Sigmoid colon (tissue), 7 donors: Measurements from ENCODE around the gene PARP11. TPM values are rescaled to one million over a fixed set of nuclear protein-coding genes. Genes with fewer than 3 reads are reported as not detected.

Source experiments
- DNase-seq: peaks from one replicate; pipeline ENCODE4 v3.0.0-alpha.2; 2019
- H3K27ac ChIP-seq, 4 donors: fragments of 200-600 bp; sonication (generic); one replicate each; pipeline ENCODE4 v1.5.1; 2016 to 2019; ENCODE audit warnings: mild to moderate bottlenecking in 1 of 4
- H3K27me3 ChIP-seq, 3 donors: fragments of 200-600 bp; sonication (generic); one replicate each; pipeline ENCODE4 v1.5.1; 2019; ENCODE audit warnings: mild to moderate bottlenecking in 1 of 3
- H3K36me3 ChIP-seq, 4 donors: fragments of 200-600 bp; sonication (generic); one replicate each; pipeline ENCODE4 v1.5.1; 2016 to 2019
- H3K4me1 ChIP-seq, 4 donors: fragments of 200-600 bp; sonication (generic); one replicate each; pipeline ENCODE4 v1.5.1; 2017 to 2019
- H3K4me3 ChIP-seq, 4 donors: fragments of 200-600 bp; sonication (generic); one replicate each; pipeline ENCODE4 v1.5.1; 2017 to 2019; ENCODE audit warnings: mild to moderate bottlenecking in 2 of 4, moderate library complexity in 1 of 4
- H3K9me3 ChIP-seq, 4 donors: fragments of 200-600 bp in 3 of 4; sonication (generic) in 3 of 4; one replicate each; pipeline versions ENCODE4 v1.5.1 to v1.6.1; 2013 to 2019
- EP300 ChIP-seq, 4 donors: sonication (generic); formaldehyde crosslinking; IDR thresholded peaks; one replicate each; pipeline ENCODE4 v1.6.1; 2017; ENCODE audit warnings: antibody characterized with exemption in 4 of 4
- POLR2A ChIP-seq, 2 donors: fragments of 450-650 bp; IDR thresholded peaks; one replicate each; pipeline ENCODE4 v1.6.1; 2016; ENCODE audit warnings: antibody characterized with exemption in 2 of 2, mild to moderate bottlenecking in 2 of 2, moderate library complexity in 2 of 2
- POLR2AphosphoS5 ChIP-seq, 4 donors: sonication (generic); formaldehyde crosslinking; IDR thresholded peaks; one replicate each; pipeline ENCODE4 v1.6.1; 2017; ENCODE audit warnings: antibody characterized with exemption in 4 of 4
- WGBS, 2 donors: extraction: QIAGEN DNeasy Blood & Tissue Kit; methylation state at CpG; one replicate each; pipeline ENCODE4 v1.1.7; 2013; 5-methylcytosine and 5-hydroxymethylcytosine counted together
- intact Hi-C: fragments of 100-400 bp; cut with DNase I; formaldehyde crosslinking; loops from one replicate; pipeline ENCODE4 v1.15.1; 2023
- polyA plus RNA-seq, 3 donors: library from polyadenylated mRNA; stranded (reverse); fragments of 200-250 nt; gene quantifications; one replicate each; pipeline ENCODE4 v1.2.3, GENCODE V29; 2013
- total RNA-seq, 4 donors: library from RNA; depleted of rRNA; stranded (reverse); fragments of >200 nt; gene quantifications; one replicate each; pipeline ENCODE4 v1.1.0, GENCODE V29; 2016
- TF ChIP-seq, protein P1 (sequence below), 4 experiments: fragments of 450-650 bp in 3 of 4; fragments of 200-600 bp in 1 of 4; IDR thresholded peaks; one replicate each; pipeline ENCODE4 v1.5.1; 2016 to 2019; ENCODE audit warnings: antibody characterized with exemption in 4 of 4, mild to moderate bottlenecking in 3 of 4, moderate library complexity in 2 of 4
- donor health status: healthy with polysubstance abuse.
- donor health status: Bipolar disorder and iron deficiency.
- donor health status: healthy.

The PARP11 gene
- total and polyA plus RNA-seq, 7 donors = 2.4 to 12.1 (median 6.0) TPM

DNA sequence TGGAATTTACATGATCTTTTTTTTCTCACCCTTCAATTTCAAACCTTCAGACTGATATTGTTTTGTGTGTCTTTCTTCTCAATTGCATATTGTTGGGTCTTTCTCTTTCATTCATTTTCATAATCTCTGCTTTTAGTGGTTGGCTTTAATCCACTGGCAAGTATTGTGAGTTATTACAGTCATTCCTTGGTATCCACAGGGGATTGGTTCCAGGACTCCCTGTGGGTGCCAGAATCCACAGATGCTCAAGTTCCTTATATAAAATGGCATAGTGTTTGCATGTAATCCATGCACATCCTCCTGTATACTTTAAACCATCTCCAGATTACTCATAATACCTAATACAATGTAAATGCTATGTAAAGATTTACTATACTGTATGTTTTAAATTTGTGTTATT, 29.7 kb upstream of the PARP11 start:
- H3K27me3 ChIP-seq = no peaks in the 10 kb centered on the region
- H3K4me1 ChIP-seq = no peaks in the 10 kb centered on the region
- TF ChIP-seq, protein P1, sequence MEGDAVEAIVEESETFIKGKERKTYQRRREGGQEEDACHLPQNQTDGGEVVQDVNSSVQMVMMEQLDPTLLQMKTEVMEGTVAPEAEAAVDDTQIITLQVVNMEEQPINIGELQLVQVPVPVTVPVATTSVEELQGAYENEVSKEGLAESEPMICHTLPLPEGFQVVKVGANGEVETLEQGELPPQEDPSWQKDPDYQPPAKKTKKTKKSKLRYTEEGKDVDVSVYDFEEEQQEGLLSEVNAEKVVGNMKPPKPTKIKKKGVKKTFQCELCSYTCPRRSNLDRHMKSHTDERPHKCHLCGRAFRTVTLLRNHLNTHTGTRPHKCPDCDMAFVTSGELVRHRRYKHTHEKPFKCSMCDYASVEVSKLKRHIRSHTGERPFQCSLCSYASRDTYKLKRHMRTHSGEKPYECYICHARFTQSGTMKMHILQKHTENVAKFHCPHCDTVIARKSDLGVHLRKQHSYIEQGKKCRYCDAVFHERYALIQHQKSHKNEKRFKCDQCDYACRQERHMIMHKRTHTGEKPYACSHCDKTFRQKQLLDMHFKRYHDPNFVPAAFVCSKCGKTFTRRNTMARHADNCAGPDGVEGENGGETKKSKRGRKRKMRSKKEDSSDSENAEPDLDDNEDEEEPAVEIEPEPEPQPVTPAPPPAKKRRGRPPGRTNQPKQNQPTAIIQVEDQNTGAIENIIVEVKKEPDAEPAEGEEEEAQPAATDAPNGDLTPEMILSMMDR (IDR thresholded peaks at IDR 0.05) = no peak
- TF ChIP-seq POLR2AphosphoS5 (IDR thresholded peaks at IDR 0.05) (no peak), POLR2A (IDR thresholded peaks at IDR 0.05) (no peak), EP300 (IDR thresholded peaks at IDR 0.05) (no peak)
- intact Hi-C loops = no loop called here
- no peaks in the 10 kb centered on the region for H3K9me3 ChIP-seq
- no peak overlapping the region for H3K27ac ChIP-seq
- H3K36me3 ChIP-seq = no peaks in the 10 kb centered on the region
- no peak for DNase-seq
- no peak overlapping the region for H3K4me3 ChIP-seq

DNA sequence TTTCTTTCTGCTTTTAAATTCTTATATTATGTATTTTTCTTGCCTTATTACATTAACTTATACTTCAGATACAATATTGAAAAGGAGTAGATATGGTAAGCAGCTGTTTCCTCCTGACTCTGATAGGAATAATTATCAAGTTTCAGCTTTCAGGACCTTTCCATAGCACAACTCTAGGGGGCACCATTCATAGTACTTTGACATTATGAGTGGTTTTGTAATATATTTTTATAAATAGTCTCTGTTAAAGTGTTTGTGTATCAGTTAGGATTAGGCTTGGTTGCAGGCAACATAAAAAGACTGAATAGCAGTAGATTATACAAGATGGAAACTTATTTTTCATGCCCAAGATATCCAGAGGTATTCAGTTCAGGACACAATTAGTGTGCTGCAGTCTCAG, 27.9 kb upstream of the PARP11 start:
- Histone ChIP-seq H3K9me3 (no peaks in the 10 kb centered on the region), H3K4me1 (no peaks in the 10 kb centered on the region), H3K4me3 (no peak overlapping the region), H3K27me3 (no peaks in the 10 kb centered on the region), H3K36me3 (no peaks in the 10 kb centered on the region), H3K27ac (no peak overlapping the region)
- intact Hi-C loops = no loop called here
- no peak for DNase-seq
- TF ChIP-seq EP300 (IDR thresholded peaks at IDR 0.05) (no peak), POLR2A (IDR thresholded peaks at IDR 0.05) (no peak), POLR2AphosphoS5 (IDR thresholded peaks at IDR 0.05) (no peak)
- TF ChIP-seq, protein P1 (IDR thresholded peaks at IDR 0.05) = no peak

DNA sequence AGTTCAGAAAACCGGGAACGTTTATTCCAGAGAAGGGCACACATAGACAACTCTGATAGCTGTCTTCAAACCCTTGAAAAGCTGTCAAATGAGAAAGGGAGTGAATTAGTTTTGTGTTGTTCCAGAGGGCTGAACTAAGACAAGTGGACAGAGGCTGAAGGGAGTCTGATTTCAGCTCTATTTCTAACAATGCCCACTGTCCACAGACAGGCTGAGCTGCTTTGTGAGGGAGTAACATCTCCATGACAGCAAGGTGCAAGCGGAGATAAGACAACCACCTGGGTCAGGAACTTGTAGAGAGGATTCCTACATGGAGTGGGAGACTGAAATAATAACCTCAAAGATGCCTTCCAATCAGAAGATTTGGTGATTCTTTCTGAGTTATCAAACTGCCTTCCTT, 25.6 kb upstream of the PARP11 start:
- TF ChIP-seq POLR2A (IDR thresholded peaks at IDR 0.05) (no peak), POLR2AphosphoS5 (IDR thresholded peaks at IDR 0.05) (no peak), EP300 (IDR thresholded peaks at IDR 0.05) (no peak)
- TF ChIP-seq, protein P1 (IDR thresholded peaks at IDR 0.05) = no peak
- no peak for DNase-seq
- Histone ChIP-seq H3K36me3 (no peaks in the 10 kb centered on the region), H3K9me3 (no peaks in the 10 kb centered on the region), H3K4me3 (no peak overlapping the region), H3K27me3 (no peaks in the 10 kb centered on the region), H3K4me1 (no peaks in the 10 kb centered on the region), H3K27ac (no peak overlapping the region)
- intact Hi-C loops = no loop called here
- 89 to 93% methylated on average over 3 of the region's 3 CpGs for WGBS, 2 donors

DNA sequence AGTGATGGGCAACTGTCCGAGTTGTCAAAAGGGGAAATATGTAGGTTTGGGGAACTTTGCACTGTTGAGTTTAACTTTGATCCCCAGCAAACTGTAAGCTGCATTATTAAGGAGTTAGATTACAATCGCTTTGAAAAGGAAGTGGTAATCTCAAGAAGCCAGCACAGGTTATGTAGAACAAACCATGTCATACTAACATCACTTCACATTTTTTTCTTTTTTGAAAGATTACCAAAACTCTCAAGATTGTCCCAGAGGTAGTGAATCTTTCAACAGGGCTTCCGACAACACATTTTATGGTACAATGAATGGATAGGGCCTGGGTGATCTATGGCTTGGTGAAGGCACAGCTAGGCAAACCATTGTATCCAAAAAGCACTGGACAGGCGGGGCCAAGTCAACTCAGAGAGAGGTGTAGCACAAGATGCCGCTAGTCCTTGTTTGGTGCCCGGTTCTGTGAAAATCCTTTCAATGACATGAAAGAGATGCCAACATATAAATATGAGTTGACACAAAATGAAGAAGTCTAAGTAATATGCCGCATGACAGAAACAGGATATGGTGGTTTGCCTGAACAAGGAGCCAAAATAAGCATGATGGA, 24.3 kb upstream of the PARP11 start:
- WGBS, 2 donors = 56 to 77% methylated on average over 7 of the region's 7 CpGs

More for the DNA sequence above, 24.3 kb upstream of the PARP11 start:
- Histone ChIP-seq H3K27me3 (no peaks in the 10 kb centered on the region), H3K9me3 (no peaks in the 10 kb centered on the region), H3K36me3 (no peaks in the 10 kb centered on the region), H3K27ac (peak overlapping the region in 3 of 4 donors; percentile 19 to 32 (median 22)), H3K4me3 (no peak overlapping the region), H3K4me1 (no peaks in the 10 kb centered on the region)
- intact Hi-C loops = no loop called here
- no peak for DNase-seq
- TF ChIP-seq EP300 (IDR thresholded peaks at IDR 0.05) (no peak), POLR2A (IDR thresholded peaks at IDR 0.05) (no peak), POLR2AphosphoS5 (IDR thresholded peaks at IDR 0.05) (no peak)
- TF ChIP-seq, protein P1 (IDR thresholded peaks at IDR 0.05) = no peak
